Stimulated activated CD8-positive, alpha-beta memory T cell treated with anti-CD3 and anti-CD28 coated beads, Interleukin-12 subunit alpha, Interleukin-12 subunit beta, amount 100 ng/mL, for 24 hours (primary cell): ENCODE data around the gene DNAJB1.
A peak's percentile ranks its signal among the peaks of the same experiment; 100 is the strongest.
"Not testable (repeated sequence)": the region's sequence is repeated elsewhere in the genome, so short reads cannot be mapped to it uniquely, and the experiment has no call there.

Source experiments
- DNase-seq: peaks from one replicate; pipeline ENCODE4 v3.0.0-alpha.2; 2020; ENCODE audit errors: extremely low read depth

Gene DNAJB1

GRCh38 chr19:14553042-14553938 is 35.1 kb upstream of the DNAJB1 start:
- DNase-seq: no peak

GRCh38 chr19:14552006-14552360 is 33.8 kb upstream of the DNAJB1 start:
- DNase-seq: not testable (repeated sequence)

GRCh38 chr19:14551134-14552005 is 33.2 kb upstream of the DNAJB1 start:
- DNase-seq: peak; percentile 31

- no peak for DNase-seq
Observed at GRCh38 chr19:14550201-14550754, 32.1 kb upstream of the DNAJB1 start.

GRCh38 chr19:14545716-14546082 is 27.5 kb upstream of the DNAJB1 start:
- DNase-seq: no peak

GRCh38 chr19:14544977-14545715 is 26.9 kb upstream of the DNAJB1 start:
- DNase-seq: no peak

GRCh38 chr19:14544047-14544446 is 25.9 kb upstream of the DNAJB1 start:
- no peak for DNase-seq

- no peak for DNase-seq
Observed at GRCh38 chr19:14542711-14543328, 24.6 kb upstream of the DNAJB1 start.

- DNase-seq: not testable (repeated sequence)
Observed at GRCh38 chr19:14541979-14542378, 23.8 kb upstream of the DNAJB1 start.

GRCh38 chr19:14540741-14541525 is 22.7 kb upstream of the DNAJB1 start:
- no peak for DNase-seq

GRCh38 chr19:14536926-14537692 is 18.9 kb upstream of the DNAJB1 start:
- no peak for DNase-seq

GRCh38 chr19:14533450-14533849 is 15.3 kb upstream of the DNAJB1 start:
- no peak for DNase-seq

GRCh38 chr19:14530506-14530905 is 12.3 kb upstream of the DNAJB1 start:
- no peak for DNase-seq

GRCh38 chr19:14530005-14530348 is 11.8 kb upstream of the DNAJB1 start:
- DNase-seq: no peak

- DNase-seq: peak; percentile 100
Observed at GRCh38 chr19:14529254-14530004, 11.2 kb upstream of the DNAJB1 start, which contains the start of gene TECR. Gene TECR (plus strand): TSS chr19:14529594. CDS start chr19:14529697, 103 bp downstream.

GRCh38 chr19:14528419-14529253 is 10.4 kb upstream of the DNAJB1 start:
- DNase-seq: no peak

GRCh38 chr19:14526423-14526822 is 8.2 kb upstream of the DNAJB1 start:
- no peak for DNase-seq

- no peak for DNase-seq
Observed at GRCh38 chr19:14525729-14526128, 7.5 kb upstream of the DNAJB1 start.
